GM19468 (cell line): ENCODE measurements around the gene SFSWAP.
"Not testable (repeated sequence)": the region's sequence is repeated elsewhere in the genome, so short reads cannot be mapped to it uniquely, and the experiment has no call there.

ENCODE experiments used
- ATAC-seq: cut with Tn5 transposase; IDR thresholded peaks from one replicate; pipeline ENCODE4 v1.9.1; 2021; ENCODE audit warnings: mild to moderate bottlenecking, moderate library complexity, moderate number of reproducible peaks; ENCODE audit not compliant: unreplicated experiment; ENCODE audit errors: extremely low read depth

SFSWAP gene

DNA sequence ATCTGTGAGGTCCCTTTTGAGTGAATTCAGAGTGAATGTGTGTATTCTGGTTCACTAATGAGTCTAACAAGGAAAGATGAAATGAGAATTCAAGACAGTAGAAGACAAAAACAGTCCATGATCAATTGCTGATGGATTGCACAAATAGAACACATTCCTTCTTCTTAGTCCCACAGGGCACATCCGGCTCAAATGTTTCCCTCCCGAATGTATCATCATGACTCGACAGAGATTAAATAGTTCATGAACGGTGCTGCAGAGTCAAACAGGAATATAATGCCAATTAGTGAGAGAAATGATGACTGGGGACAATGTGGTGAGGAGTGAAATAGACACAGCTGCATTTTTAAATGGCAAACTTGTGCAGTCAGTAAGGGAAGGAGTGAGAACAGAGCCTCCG, 11.5 kb upstream of the SFSWAP start:
- ATAC-seq, result no peak

DNA sequence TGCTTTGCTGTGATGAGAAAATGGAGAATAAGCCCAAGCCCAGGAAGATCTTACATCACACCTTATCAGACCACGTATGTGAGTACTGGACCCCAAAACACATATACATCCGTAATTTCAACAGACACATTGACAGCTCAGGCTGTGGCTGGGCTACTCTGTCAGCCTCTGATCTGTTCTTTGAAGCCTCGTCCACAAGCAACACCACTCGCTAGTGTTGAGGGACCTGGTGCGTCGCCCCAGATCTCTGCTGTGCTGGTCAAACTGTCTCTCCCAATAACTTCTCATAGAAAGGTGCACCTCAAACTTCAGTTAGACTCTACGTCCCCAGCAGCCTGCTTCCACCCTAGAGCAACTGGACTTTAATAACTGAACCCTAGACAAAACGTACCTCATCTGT, 10.6 kb upstream of the SFSWAP start:
- no peak for ATAC-seq

DNA sequence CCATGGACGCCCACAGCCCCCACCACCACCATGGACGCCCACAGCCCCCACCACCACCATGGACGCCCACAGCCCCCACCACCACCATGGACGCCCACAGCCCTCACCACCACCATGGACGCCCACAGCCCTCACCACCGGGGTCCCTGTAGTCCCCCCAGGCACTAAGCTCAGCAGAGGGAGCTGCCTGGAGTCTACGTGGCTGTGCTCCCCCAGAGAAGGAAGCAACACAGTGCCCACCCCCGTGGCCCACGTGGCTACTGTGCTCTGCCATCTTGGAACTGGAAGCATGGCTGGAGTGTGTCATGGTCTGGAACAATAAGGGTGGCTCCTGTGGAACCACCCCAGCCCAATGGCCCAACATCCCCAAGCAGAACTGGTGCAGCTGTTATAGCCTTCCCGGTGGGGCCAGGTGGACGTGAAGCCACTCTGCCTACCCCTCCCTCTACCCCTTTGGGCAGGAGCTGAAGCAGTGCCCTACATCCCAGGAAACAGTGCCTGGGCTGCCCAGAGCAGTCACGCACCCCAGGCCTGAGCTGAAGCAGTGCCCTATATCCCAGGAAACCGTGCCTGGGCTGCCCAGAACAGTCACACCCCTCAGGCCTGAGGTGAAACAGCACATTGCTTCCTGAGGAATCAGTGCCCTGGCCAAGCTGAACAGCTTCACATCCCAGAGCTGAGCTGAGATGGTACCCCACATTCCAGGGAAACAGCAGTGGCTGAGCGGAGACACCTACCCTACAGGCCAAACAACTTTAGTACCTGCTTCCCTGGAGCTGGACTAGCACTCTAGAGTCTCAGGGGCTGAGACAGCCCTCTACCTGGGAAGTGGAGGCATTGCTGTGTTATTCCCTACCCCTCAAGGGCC, 9.0 kb upstream of the SFSWAP start:
- ATAC-seq, result no peak

DNA sequence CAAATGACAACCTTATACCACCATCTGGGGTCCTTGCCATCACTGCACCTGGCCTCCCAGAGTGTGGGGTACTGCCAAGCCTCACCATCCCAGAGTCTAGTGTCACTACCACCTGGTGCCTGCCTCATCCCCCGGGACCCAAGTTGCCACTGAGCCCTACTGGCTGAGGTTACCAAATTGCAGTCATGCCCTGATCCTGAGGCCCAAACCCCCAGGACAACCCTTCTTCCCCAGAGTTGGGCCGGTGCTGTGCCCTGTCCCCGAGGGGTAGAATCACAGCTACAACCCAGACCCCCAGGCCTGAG, 8.4 kb upstream of the SFSWAP start:
- ATAC-seq, result no peak

DNA sequence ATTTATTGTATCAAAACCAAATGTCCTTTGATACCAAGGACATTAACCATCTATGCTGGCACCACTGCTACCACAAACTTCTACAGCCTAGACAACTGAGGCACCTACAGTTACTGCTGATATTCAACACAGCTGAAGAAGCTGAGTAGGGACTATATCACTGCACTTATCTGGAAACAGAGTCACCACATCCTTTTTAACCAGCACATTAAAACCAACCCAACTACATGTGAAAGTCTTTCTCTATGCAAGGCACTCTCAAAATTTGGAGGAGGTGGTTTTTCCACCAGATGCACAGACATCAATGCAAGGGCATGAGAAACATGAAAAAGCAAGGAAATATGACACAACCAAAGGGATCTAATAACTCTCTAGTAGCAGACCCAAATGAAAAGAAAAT, 7.7 kb upstream of the SFSWAP start:
- no peak for ATAC-seq

DNA sequence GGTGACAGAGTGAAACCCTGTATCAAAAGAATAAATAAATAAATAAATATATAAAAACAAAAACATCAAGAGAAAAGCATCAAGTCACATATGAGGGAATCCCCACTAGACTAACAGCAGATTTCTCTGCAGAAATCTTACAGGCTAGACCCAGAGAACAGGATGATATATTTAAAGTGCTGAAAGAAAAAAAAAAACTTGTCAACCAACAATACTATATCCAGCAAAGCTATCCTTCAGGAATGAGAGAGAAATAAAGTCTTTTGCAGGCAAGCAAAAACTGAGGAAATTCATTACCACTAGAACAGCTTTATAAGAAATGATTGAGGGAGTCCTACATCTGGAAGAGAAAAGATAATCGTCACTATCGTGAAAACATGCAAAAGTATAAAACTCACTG, 6.4 kb upstream of the SFSWAP start:
- ATAC-seq, result no peak

DNA sequence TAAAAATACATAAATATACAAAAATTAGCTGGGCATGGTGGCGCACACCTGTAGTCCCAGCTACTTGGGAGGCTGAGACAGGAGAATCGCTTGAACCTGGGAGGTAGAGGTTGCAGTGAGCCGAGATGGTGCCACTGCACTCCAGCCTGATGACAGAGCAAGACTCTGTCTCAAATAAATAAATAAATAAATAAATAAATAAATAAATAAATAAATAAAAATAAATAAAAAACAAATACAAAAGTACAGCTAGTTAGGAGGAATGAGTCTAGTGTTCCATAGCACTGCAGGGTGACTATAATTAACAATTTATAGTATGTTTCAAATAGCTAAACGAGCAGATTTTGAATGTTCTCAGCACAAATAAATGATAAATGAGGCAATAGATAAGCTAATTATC, 4.2 kb upstream of the SFSWAP start:
- not testable (repeated sequence) for ATAC-seq

DNA sequence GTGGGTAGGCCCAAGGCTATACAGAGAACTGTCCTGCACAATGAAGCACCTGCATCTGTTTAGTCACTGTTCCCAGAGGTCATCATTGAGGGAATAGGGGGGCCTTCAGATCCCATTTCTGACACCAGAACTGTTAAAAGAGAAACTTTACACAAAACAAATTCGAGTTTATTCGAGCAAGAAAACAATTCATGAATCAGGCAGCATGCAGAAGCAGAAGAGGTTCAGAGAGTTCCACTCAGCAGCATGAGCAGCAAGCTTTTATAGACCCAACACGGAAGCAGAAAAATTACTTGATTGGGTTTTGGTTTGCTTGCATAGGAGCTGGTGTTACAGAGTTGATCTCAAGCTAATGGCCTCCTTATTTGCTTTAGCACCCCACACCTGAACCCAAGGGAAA, 1.7 kb upstream of the SFSWAP start:
- no peak for ATAC-seq

DNA sequence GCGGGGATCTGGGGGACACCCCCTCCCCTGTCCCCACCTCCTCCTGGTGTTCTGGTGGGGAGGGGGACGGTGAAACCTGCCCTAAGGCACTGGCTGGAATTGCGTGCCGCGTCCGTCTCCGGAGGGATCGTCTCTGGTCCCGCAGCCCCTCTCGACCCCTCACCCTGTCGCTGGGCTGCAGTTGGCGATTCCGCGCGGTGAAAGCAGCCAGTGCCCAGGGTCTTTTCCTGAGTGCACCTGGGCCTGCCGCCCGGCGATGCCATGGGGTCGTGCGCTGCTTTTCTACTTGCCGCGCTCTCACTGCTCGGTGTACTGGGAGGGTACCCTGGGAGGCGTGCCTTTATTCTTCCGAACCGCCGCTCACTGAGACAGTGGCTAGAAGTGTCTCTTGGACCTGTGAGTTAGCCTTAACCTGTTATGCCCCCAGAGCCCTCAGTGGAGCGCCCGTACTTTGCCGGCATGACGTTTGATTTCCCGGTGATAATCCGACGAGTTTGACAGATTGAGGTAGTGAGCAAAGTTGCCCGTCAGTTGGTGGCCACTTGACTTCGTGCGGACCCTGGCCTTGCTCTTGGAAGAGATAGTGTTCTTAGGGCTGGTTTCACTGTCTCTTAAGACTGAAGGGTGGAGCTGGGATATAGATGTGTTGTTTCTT, 788 bp downstream of the SFSWAP start:
- ATAC-seq, result no peak

DNA sequence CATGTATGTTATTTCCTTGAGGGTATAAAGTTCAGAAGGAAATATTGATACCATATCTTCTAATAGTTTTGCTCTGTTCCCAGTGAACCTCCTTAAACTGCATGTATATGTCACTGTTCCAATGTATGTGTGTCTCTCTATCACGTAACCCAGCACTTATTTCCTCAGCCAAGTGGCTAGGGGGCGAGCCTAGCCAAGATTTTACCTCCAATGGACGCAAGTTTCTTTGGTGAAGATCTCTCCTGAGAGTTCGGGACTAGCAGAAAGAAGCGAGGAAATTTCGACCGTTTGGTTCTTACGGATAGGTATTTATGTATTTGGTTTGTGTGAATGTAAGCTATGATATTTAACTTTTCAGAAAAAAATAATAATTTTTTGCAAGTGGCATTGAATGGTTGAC, 2.5 kb downstream of the SFSWAP start:
- no peak for ATAC-seq

DNA sequence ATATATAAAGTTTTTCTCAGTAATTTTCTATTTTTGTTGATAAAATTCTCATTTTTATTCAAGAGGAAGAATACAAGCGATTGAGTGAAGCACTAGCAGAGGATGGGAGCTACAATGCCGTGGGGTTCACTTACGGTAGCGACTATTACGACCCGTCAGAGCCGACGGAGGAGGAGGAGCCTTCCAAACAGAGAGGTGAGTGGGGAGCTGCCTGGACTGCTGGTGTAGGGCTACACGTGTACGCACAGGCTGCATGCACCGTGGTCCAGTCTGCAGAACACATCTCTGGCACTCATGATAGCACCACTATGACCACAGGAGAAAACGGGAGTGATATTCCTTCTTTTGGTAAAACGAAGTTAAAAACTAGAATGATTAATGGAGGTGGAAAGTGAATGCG, 3.9 kb downstream of the SFSWAP start:
- no peak for ATAC-seq

DNA sequence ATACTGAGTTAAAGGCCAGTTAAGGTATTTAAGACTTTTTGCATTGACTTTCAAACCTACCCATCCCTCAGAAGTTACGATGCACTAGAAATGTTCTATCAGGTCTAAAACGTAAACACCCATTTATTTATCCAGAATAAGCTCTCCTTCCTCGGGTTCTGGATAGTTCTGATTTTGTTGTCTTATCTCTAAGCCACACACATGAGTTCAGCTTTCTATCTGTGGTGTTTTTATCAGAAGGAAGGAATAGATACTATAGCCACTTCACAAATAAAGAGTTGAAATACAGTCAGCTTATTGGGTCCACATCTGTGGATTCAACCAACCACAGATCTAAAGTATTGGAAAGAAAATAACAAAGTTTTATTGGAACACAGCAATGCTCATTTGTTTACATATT, 5.4 kb downstream of the SFSWAP start:
- ATAC-seq, result no peak

DNA sequence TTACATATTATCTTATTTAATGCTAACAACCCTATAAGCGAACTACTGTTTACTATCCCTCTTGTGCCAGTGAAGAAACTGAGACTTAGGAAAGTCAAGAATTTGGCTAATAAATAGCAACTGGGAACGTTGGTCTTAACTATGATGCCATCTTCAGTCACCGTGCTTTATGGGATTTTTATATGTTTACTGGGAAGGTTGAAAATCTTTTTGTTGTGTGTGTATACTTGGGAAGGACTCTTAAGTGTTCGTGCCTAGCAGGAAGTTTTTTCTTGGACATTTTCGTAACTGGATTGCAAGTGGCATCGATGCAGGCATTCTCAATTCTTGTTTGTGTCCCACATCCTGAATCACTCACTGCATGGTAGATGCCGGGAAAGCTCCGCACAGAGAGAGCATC, 9.4 kb downstream of the SFSWAP start:
- no peak for ATAC-seq

DNA sequence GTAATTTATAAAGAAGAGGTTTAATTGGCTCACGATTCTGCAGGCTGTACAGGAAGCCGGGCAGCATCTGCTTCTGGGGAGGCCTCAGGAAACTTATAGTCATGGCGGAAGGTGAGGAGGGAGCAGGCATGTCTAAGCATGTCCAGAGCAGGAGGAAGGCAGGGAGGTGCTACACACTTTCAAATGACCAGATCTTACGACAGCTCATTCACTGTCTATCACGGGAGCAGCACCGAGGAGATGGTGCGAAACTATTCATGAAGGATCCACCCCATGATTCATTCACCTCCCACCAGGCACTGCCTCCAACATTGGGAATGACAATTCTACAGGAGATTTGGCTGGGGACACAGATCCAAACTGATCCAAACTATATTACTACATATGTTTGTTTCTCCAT, 10.0 kb downstream of the SFSWAP start:
- ATAC-seq, result no peak

DNA sequence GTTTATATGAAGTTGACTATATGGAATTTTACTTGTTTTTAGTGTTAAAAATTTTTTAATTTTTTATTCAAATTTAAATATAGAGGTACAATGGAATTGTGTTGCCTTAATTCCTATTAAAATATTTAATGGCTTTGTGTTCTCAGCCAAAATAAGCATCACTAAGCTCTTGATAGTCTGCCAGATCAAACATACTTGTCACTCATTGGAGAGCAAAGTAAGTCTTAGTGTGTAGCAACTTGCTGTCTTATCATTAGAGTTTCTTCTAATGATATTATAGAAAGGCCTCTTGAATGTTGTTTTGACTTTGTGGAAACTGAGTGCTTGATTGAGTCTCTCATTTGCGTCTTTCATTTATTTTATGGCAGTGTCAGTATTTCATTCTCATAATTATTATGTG, 10.7 kb downstream of the SFSWAP start:
- no peak for ATAC-seq

DNA sequence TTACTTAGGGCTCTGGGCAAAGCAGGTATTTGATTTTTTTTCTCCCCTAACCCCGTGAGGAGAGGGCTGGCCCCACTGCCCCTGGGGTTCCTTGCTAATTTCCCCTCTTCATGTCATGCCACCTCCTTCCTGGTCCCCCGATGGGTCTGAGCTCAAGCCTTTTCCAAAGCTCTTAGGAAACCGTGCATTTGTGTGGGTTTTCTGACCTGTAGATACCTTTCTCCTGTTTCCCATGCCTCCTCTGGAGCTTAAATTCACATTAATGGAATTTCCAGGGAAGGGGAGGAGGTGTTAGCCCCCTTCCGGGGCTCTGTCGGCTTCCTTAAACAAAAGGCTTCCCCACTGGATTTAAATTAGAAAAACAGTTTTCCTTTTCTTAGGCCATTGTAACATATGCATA, 12.6 kb downstream of the SFSWAP start:
- no peak for ATAC-seq

DNA sequence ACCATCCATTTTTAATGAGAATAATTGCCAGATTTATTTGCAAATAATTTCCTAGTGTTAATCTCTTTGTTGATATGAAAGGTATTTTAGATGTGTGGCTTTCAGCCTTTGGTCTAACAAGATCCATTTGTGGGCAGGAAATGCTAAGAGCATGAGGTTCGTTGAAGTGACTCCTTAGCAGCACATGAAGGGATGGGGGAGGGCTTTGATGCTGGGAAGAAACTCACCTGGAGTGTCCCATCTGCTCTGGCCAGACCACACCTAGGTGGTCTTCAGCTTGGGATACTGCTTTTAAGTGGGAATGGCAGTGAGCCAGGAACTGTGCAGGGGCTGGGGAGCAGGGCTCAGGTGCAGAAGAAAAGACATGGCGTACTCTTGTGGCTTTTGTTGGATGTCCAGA, 13.6 kb downstream of the SFSWAP start:
- no peak for ATAC-seq

DNA sequence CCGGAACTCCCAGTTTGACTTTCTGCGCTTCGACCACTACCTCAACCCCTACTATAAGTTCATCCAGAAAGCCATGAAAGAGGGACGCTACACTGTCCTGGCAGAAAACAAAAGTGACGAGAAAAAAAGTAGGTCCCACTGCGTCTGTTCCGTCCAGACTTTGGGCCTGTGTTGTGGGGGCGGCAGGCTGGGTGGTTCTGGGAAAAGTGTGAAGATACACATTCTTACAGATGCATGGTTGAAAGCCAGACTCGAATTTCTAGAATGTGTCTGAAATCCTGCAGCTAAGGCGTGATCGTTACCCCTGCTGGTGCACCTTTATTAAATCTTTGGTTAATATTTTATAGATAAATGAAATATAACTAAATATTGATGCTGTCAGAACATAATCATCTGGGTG, 14.6 kb downstream of the SFSWAP start:
- no peak for ATAC-seq

DNA sequence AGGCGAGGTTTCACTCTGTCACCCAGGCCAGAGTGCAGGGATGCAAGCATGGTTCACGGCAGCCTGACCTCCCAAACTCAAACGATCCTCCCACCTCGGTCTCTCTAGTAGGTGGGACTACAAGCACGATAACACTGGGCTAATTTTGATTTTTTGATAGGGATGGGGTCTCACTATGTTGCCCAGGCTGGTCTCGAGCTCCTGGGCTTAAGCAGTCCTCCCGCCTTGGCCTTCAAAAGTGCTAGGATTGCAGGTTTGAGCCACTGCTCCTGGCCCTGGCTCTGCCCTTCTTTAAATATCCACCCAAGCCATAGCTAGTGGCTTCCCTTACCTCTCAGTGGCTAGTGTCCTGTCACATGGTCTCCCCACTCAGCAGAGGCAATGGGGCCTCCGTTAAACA, 17.8 kb downstream of the SFSWAP start:
- no peak for ATAC-seq

DNA sequence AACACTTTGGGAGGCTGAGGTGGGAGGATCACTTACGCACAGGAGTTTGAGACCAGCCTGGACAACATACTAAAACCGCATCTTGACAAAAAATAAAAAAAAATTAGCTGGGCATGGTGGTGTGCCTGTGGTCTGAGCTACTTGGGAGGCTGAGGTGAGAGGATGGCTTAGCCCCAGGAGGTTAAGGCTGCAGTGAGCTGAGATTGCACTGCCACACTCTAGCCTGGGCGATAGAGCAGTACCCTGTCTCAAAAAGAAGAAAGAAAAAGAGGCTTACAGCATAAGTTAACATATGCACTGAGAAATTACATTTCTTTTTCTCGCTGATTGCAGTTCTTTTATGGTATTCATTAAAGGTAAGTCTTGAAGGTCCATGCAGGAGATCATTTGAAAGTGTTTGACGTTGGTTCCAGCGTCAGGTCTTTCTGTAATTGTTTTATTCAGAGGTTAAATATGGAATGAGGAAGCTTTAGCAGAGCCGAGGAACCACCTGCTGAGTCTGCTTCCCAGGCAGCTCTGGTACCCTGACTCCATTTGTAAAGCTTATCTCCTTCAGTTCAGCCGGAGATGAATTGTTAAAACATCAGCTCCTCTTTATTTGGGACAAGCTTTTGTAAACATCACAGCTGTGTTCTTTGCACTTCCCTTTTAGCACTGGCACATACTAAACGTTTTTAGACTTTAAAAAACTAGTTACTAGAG, 18.5 kb downstream of the SFSWAP start:
- ATAC-seq, result no peak

DNA sequence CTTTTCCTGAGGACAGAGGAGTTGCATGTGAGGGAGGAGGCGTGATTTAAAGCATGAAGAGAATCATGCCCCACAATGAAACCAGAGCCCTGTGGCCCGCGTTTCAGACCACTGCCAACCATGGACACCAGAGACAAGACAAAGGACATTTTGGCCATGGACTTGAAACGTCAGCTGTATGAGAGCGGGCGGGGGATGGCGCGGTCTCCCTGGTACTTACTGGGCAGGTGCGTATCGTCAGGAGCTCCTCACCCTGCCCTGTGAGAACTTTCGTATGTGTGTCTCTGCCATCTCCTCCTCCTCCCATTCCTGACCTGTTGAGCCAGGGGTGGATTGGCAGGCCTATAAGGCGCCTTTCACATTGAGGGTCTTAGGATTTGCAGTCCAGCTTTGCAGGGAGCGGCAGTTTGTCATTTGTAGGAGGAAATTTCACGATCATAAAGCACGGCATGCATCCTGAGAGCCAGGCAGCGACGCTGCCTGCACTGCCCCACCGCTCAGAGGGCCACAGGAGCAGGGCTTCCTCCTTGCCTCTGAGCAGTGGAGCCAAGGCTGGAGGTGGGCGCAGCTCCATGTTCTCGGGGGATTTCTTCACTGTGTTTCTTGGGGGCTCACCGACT, 22.2 kb downstream of the SFSWAP start:
- no peak for ATAC-seq
